ENCODE measurements around the gene TNFAIP8L1.

Gene TNFAIP8L1

DNA sequence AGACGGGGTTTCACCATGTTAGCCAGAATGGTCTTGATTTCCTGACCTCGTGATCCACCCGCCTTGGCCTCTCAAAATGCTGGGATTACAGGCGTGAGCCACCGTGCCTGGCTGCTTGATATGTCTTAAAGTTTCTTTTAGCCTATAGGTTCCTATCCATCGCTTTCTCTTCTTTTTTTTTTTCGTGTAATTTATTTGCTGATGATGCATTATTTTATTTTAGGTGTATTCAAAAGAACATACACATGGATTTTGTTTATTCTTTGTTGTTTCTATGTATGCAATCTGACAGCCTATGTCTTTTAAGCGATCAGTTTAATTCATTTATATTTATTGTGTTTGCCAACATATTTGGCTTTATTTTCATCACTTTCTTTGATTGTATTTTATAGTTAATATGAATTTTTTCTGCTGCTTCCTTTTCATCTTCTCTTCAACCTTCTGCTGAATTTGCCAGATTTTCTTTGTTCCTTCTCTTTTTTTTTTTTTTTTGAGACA, 26.0 kb upstream of the TNFAIP8L1 start:
- DNase-seq: no peak

DNA sequence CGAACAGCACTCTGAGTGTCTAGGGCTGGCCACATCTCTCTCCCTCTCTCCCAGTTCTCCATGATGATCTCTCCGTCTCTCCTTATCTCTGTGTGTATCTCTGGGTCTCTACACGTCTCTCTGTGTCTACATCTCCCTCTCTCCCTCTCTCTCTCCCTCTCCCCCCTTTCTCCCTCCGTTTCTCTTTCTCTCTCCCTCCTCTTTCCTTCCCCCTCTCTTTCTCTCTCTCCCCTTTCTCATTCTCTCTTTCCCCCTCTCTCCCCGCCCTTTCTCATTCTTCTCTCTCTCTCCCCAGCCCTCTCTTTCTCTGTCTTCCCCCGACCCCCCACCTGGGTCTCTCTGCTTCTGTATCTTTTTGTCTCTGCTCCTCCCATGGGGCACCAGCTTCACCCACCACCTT, 21.3 kb upstream of the TNFAIP8L1 start:
- no peak for DNase-seq

DNA sequence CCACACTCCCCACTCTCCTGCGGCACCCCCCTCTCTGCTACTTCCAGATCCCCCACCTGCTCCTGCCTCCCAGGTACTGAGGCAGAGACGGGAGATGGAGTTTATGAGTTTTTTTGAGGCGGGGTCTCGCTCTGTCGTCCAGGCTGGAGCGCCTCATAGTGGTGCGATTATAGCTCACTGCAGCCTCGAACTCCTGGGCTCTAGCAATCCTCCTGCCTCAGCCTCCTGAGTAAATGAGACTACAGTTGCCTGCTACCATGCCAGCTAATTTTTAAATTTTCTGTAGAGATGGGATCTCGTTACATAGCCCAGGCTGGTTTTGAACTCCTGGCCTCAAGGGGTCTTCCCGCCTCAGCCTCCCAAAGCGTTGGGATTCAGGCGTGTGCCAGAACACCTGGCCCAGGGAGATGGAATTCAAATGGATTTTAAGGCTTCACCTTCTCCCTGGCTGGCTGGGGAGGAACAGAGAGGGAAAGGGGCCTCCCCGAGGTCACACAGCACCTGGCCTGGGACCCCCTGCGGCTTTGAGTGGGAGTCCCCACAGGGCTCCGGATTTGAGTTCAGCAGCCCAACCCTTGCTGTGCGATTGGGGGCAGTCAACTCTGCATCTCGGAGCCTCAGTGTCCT, 19.5 kb upstream of the TNFAIP8L1 start:
- DNase-seq: no peak

DNA sequence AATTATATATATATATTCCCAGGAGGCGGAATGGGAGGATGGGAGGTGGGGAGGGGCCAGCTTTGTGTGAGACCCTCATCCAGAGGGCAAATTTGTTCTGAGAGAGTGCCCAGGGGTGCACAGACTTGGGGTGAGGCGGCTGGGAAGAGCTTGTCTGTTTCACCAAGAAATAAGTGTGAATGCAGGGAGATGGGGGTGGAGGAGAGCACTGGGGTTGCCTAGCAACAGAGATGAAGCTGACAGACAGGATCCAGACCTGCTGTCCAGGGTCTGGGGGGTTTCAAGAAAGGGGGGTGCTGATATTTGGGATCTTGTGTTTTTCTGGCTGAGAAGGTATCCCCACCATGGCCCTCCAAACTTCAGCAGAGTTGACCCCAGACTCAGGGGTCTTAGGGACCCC, 18.6 kb upstream of the TNFAIP8L1 start:
- no peak for DNase-seq

DNA sequence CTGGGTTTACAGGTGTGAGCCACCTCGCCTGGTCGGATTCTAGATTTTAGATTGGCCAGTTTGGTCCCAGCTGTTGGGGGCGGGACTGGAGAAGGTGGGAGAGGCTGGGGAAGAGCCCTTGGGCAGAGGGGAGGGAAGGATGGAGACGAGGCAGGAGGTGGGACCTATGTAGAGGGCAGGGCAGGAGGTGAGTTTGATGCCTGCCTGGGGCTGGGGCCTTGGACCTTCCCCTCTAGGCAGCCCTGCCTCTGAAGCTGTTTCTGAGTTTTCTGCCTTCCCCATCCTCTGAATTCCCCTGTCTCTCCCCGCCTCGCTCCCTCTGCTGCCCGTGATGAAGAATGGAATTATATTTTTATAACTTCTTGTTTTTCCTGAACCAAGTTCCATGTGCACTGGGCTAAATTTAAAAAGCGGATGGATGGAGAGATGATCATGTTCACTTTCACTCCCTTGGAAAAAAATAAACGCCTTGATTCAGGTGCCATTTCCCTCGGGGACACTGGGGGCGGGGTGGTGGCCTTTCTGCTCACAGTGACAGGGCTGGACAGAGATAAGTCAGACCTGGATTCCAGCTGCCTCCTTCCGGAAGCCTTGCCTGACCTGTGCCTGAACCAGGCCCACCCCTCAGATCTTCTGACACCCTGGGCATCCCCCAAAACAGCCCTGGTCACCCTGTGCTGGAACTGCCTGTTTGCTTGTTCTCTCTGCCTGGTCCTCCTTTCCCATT, 16.5 kb upstream of the TNFAIP8L1 start:
- DNase-seq: no peak

DNA sequence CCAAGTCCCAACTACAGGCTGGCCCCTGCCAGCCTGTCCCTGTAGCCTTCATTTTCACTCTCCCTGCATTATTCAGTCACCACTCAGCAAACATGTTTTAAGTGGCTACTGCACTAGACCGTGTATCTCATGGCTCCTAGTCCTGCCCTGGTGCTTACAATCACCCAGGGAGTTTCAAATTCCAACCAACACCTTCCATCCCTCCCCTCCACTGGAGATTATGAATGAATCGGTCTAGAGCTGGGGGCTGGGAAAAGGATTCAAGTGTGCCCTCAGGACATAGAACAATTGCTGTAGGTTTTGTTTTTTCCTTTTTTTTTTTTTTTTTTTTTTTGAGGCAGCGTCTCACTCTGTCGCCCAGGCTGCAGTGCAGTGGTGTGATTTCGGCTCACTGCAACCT, 15.0 kb upstream of the TNFAIP8L1 start:
- no peak for DNase-seq

DNA sequence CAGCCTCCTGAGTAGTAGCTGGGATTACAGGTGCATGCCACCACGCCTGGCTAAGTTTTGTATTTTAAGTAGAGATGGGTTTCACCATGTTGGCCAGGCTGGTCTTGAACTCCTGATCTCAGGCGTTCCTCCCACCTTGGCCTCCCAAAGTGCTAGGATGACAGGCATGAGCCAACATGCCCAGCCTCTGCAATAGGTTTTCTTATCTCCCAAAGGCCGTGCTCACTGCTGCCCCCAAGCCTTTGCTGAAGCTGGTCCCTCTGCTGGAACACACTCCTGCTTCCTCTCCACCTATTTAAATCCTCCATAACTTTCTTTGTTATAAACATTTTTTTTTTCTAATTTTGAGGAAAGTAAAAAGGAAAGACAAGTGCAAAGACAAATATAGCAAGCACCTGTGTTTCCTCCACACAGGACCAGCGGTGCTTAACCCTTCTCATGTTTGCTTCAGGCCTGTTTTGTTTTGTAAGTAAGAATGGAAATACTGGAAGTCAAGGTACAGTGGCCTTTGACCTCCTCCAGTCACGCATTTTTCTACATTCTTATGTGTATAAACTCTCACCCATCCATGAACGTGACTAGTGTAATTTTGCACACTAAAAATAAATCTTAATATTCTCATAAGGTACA, 14.5 kb upstream of the TNFAIP8L1 start:
- DNase-seq: no peak

DNA sequence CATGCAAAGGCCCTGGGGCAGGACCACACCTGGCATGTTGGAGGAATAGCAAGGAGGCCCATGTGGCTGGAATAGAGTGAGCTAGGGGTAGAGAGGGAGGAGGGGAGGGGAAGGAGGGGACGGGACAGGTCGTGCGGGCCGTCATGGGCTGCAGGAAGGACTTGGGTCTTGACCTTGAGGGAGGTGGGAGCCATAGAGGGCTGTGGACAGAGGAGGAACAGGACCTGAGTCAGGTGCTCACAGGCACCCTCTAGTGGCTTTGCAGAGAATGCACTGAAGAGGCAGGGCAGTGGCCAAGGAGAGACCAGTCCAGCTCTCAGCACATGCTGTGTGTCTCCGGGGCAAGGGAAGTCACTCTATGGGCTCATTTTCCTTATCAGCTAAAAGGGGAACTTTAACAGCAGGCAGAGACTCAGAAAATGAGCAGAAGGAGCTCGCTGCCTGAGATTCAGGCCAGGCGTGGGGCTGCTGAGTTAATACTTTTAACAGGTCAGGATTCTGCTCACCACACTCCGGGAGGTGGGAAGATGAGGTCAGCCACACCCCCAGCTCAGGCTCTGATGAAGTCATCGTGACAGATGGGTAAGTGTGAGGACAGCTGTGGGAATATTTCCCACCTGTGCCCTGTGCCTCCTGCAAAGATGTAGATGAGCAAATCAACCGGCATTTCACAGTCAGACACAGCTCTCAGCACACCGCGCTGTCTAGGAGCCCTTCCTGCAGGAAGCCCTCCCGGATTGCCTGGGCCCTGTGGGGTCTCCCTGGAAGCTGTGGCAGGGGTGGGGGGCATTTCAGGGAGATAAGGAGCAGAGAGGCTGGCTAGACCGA, 6.0 kb upstream of the TNFAIP8L1 start:
- peak; percentile 13 for DNase-seq

DNA sequence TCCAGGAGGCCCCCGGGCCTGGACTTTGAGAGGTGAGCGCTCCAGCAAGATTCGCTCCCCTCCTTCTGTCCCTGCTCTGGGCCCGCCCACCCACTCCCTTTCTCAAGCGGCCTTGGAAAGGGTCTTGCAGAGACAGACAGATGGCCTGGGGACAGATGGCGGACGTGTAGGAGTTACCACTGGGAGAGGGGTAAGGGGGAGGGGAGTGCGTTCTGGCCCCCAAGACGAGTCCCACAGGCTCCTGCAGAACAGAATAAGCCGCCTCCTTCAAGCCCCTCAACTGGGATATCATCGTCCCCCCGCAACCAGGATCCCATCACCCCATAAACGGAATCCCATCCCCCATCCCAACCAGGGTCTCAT, 3.6 kb upstream of the TNFAIP8L1 start:
- DNase-seq: no peak

DNA sequence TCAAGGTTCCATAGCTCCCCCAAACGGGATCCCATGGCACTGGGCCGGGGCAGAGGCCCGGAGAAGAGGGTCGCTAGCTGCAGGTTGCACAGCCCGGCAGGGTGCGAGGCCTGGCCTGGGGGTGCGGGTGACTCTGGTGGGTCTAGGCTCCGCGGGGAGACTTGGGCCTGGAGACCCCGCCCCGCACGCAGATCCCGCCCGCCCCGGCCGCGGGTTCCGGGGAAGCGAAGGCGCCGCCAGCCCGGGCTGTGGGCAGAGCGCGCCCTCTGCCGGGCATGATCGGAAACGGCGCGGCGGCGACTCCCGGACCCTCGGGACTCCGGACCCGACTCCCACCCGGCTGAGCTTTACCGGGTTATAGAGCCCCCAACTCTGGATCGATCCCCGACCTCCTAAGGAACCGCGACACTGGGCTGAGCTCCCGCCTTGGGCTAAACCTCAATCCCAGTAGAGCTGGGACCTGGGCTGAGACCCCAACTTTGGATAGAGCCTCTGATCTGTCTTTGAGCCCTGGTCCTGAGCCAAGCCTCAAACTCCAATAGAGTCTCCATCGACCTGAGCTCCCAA, 3.1 kb upstream of the TNFAIP8L1 start:
- peak; percentile 21 for DNase-seq

DNA sequence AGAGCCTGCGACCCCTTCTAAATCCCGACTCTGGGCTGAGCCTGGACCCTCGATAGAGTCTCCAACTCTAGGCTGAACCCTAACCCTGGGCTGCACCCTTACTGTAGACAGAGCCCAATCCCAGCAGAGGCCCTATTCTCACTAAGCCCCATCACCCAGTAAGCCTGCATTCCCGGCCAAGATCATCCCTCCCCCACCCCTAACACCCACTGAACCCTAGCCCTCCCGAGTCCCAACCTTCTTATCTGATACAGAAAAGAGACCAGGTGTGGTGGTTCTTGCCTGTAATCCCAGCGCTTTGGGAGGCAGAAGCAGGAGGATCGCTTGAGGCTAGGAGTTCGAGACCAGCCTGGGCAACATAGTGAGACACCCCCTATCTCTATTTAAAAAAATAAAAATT, 2.6 kb upstream of the TNFAIP8L1 start:
- no peak for DNase-seq

DNA sequence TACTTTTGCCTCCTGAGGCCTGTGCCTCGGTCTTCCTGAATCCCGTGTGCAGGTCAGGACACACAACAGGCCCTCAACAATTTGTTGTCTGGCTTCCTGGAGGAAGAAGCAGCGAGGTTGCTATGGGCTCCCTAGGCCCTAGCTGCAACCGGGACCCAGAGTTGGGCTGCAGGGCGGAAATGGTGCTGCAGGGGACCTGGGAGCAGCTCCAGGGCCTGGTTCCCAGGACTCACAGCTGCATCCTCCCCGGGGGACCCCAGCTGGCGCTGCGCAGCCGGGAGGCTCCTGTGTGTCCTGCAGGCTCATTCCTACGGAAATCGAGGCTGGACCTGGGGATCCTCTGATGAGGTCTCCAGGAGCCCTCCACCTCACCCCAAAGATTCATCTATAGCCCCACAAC, 999 bp upstream of the TNFAIP8L1 start:
- no peak for DNase-seq

DNA sequence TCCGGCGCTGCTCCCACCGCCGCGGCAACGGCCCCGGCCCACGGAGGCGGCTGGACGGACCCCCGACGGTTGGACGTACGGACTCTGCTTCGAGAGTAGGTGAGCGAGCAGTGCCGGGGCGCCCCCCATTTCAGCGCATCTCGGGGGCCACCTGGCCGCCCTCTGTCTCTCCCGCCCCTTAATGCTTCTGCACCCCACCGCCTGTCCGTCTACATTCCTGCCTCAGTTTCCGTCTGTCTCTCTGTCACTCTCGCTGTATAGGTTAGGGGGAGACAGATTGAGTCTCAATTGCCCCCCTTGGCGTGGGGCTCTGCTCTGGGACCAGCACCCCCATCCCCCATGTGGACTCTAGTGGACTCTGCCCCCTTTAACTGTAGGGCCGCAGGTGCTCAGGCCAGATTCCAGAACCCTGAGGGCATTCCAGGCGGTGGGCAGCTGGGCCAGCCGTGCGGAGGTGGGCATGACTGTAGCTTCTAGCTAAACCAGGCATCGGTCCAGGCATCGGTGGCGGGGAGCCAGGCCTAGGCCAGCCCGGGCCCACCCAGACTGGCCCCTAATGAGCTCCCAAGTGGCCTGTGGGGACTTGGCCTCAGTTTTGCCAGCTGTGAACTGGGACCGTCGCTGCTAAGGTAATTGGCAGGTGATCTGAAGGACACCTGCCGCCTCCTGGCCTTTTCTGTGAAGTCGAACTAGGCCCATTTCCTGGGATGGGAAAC, 373 bp downstream of the TNFAIP8L1 start:
- no peak for DNase-seq

DNA sequence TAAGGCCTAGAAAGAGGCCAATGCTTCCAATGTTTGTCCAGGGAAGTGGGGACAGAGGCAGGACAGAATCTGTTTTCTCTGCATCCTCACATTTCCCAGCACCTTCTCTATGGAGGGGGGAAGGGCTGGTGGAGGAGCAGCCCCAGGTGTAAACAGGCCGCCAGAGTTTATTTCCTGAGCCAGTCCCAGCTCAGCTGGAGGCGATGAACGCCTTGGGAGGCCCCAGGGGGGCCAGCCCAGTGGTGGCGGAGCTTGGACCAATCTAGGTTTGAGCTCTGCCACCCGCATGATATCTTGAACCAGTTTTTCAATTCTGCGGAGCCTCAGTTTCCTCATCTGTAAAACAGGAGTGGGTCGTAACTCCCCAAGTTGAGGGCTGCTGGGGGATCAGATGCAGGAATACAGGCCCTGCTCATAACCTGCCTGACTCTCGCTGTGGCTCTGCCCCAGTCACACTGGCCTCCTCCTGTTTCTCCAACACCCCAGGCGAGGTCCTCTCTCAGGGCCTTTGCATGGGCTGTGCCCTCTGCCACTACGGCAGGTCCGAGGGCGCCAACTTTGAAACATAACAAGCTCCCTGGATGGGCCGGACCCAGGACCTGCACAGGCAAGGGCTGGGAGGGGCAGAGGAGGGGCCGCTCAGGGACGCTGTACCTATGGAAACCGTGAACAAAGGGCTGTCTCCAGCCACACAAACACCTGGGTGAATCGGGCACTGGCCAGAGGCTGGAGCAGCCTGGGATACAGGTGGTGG, 1.1 kb downstream of the TNFAIP8L1 start:
- DNase-seq: peak; percentile 18

DNA sequence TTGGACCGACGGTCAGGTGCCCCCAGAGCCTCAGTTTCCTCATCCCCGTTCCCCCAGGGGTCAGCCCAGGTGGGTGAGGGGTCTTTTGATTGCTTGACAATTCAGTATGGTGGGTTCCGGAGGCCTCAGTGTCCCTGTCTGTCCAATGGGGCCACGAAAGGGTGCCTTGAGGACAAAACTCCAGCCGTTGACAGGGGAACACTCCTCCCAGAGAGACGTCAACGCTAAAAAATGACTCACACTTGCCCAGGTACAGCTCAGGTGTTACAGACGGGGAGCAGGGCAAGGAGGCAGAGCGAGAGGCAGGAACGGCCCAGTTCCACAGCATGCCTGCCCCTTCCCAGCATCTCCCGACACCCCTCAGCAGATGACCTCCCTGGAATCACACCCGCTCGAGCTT, 1.8 kb downstream of the TNFAIP8L1 start:
- no peak for DNase-seq

DNA sequence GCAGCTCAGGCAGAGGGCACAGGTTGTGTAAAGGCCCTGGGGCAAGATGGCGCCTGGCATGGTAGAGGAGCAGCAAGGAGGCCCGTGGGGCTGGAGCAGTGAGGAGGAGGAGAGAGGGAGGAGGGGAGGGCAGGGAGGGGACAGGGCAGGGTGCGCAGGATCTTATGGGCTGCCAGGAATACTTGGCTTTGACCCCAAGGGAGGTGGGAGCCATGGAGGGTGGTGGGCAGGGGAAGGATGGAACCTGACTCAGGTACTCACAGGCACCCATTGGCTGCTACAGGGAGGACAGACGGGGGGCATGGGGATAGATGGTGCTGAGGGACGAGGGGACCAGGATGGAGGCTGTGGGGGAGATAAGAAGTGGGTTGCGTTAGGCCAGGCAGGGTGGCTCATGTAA, 3.3 kb downstream of the TNFAIP8L1 start:
- no peak for DNase-seq

DNA sequence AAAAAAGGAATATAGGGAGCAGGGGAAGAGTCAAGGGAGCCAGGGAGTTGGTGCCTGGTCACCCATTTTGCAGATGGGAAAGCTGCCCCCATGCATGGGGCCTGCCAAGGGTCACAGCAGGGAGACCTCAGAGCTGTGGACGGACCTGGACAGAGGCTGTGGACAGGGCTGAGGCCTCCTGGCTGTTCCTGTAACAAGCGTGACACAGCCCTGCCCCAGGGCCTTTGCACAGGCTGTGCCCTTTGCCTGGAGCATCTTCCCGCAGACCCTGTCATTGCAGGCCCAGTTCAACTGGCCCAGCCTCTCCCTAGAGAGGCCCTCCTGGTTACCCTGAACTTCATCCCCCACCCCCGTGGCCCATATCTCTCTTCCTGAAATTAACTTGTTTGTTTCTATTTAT, 6.4 kb downstream of the TNFAIP8L1 start:
- DNase-seq: no peak

DNA sequence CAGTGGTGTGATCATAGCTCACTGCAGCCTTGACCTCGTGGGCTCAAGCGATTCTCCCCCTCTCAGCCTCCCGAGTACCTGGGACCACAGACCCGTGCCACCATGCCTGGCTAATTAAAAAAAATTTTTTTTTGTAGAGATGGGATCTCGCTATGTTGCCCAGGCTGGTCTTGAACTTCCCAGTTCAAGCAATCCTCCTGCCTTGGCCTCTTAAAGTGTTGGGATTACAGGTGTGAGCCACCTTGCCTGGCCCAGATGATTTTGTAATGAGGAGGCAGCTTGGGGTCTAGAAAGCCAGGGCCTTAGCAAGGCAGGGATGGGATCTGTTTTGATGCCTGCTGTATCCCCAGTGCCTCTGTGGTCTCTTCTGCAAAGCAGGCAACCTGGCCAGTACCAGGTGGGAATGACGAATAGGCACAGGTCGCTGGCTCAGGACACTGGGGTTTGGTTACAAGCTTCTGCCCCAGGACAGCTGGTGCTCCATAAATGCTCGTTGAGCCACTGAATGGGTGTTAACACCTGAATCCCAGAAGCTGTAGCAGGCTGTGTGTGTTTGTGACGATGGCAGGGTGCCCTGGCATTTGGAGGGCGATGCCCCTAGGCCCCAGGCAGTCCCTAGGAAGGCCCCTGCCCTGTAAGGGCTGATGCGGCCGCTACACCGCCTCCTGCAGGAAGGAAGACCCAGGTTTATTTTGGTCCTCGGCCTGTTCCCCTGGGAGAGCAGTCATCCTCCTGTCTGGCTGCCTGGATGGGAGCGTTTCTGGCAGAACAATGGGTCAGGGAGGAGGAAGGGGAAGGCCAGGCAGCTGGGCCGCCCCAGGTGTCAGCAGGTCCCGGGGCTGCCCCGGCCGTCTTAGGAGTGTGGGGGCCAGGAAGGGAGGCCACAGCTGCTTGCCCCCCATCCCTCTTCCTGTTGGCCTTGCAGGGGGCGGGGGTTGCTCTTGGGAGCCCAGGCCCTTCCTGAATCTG, 8.6 kb downstream of the TNFAIP8L1 start:
- no peak for DNase-seq

DNA sequence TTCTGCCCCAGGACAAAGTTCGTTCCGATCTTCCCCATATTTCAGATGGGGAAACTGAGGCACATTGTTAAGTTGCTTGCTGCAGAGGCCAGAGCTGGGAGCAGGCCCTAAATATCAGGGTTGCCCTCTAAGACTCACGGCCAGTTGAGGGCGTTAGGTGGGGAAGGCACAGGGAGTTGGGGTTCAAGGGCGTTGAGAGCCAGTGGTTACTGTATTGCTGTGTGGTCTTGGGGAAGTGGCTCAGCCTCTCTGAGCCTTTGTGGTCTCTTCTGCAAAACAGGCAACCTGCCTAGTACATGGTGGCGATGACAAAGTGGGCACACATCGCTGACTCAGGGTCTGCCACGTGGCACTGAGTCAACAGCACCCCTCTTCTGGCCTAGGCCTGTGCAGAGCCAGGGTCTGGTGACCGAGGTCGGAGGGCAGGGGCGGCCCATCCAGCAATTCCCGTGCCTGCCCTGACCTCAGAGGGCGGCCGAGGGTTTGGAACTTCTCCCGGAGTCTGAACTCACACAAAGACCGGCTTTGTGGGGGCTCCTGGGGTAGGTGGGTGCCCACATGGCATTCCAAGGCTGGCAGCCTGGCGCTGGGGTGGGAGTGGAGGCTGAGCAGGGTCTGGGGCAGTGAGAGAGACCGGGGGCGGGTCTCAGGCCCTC, 10.2 kb downstream of the TNFAIP8L1 start:
- DNase-seq: no peak

DNA sequence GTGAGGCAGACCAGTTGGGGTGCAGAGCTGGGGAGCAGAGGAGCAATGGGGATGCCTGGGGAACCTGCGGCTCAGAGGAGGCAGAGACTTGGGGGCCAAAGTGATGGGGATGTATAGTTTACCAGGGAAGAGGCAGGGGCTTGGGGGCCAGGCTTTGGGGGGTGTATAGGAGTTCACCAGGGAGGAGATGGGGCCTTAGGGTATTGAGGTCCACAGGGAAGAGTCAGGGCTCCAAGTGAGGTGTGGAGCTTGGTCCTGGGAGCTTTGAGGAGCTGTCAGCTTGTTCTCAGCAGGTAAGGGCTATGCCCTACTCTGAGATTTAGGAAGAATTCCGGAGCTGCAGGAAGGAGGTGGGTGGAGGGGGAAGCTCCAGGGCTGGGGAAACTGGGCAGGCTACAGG, 10.8 kb downstream of the TNFAIP8L1 start:
- DNase-seq: no peak

Measured in NCI-H748 treated with DMSO at 0.1 percent for 48 hours (cell line).